ENCODE data around the gene VSX2. TPM values are rescaled to one million over a fixed set of nuclear protein-coding genes. Genes with fewer than 3 reads are reported as not detected.
"Not testable (repeated sequence)": the region's sequence is repeated elsewhere in the genome, so short reads cannot be mapped to it uniquely, and the experiment has no call there.

Gene VSX2
- total RNA-seq, 1 experiment from 2014 or later, result not detected

- in situ Hi-C loops (cut with HindIII; ENCODE audit: low pct_unique_long_range_greater_than_20kb, low sequenced_read_pairs), result no loop called here
- DNase-seq (ENCODE audit: low read depth, low spot score), result no peak
Measured at GRCh38 chr14:74248017-74248416, 8.8 kb downstream of the VSX2 start.

DNA sequence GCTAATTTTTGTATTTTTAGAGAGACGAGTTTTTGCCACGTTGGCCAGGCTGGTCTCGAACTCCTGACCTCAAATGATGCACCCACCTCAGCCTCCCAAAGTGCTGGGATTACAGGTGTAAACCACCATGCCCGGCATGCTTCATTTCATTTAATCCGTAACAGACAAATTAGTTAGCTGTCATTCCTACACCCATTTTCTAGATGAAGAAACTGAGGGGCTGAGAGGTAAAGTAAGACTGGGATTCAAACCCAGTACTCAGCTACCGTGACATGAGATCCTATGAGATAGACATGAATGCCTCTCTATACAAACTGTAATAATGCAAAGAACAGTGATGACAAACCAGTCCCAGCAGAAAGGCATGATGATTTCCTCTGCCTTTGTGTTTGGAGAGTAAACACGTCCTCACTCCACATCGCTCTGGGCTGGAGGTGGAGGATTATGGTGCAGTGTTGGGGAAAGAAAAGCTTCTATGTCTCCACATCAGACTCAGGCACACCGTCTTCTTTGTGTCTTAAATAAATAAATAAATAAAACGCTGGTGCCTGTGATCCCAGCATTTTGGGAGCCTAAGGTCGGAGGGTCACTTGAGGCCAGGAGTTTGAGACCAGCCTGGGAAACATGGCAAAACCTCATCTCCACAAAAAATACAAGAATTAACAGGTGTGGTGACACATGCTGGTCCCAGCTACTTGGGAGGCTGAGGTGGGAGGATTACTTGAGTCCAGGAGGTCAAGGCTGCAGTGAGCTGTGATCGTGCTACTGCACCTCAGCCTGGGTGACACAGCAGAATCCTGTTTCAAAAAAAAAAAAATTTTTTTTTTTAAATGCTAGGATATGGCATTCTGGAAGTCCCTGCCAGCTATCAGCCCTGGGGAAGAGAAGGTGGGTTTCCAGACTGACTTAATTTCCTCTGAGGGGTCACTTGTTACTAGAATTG is 10.5 kb downstream of the VSX2 start:
- in situ Hi-C loops (cut with HindIII; ENCODE audit: low pct_unique_long_range_greater_than_20kb, low sequenced_read_pairs), result no loop called here
- DNase-seq (ENCODE audit: low read depth, low spot score), result no peak

GRCh38 chr14:74255281-74255680 is 16.0 kb downstream of the VSX2 start:
- no peak for DNase-seq (ENCODE audit: low read depth, low spot score)
- in situ Hi-C loops (cut with HindIII; ENCODE audit: low pct_unique_long_range_greater_than_20kb, low sequenced_read_pairs), result no loop called here

- DNase-seq (ENCODE audit: low read depth, low spot score), result peak; percentile 32
- in situ Hi-C loops (cut with HindIII; ENCODE audit: low pct_unique_long_range_greater_than_20kb, low sequenced_read_pairs), result no loop called here
Measured at GRCh38 chr14:74257078-74257940, 18.1 kb downstream of the VSX2 start.

DNA sequence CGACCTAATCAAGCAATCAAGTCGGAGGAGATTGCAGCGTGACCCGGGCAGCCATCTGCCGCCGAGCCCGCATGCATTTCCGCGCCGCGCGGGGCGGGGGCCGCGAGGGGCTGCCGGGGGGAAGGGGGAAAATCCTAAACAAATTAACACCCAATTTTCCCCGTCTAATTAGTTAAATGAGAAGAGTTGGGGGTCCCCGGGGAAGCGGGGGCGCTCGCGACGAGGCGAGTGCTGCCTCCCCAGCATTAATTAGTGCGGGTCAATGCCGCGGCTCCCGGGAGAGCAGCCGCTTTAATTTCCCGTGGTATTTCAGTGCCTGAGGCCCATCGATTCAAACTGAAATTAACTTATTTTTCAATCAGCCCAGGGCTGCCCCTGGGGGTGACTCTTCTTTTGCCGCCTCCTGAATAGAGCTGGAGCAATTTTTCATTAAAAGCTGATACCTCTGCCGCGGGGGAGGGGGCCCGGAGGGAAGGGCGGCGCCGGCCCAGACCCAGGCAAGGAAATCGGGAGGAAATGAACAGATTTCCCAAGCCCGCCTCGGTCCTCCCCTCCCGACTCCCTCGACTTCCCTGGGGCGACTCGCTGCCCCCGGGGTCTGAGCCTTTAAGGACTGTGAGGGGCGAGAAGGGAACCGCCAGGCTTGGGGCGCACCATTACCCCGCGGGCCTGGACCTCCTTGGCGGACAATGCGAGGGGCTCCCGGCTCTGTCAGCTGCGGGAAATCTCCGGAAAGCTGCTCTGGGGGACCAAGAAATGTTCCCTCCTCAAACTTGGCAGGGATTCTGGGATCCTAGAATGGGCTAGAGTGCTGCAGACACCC is 18.9 kb downstream of the VSX2 start:
- in situ Hi-C loops (cut with HindIII; ENCODE audit: low pct_unique_long_range_greater_than_20kb, low sequenced_read_pairs), result no loop called here

GRCh38 chr14:74258764-74259035 is 19.5 kb downstream of the VSX2 start:
- DNase-seq (ENCODE audit: low read depth, low spot score), result no peak
- in situ Hi-C loops (cut with HindIII; ENCODE audit: low pct_unique_long_range_greater_than_20kb, low sequenced_read_pairs), result no loop called here

More for the DNA sequence above, 18.9 kb downstream of the VSX2 start:
- no peak for DNase-seq (ENCODE audit: low read depth, low spot score)

DNA sequence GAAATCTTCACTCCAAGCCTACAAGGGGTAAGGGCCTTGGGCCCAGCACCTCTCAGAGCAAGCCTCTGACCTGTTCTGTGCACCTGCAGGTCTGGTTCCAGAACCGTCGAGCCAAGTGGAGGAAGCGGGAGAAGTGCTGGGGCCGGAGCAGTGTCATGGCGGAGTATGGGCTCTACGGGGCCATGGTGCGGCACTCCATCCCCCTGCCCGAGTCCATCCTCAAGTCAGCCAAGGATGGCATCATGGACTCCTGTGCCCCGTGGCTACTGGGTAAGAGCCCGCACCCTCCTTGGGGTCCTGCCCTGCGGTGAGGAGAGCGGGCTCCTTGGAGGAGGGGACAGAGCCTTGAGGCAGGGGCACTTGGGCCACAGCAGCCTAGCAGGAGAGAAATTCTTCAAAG is 20.3 kb downstream of the VSX2 start:
- in situ Hi-C loops (cut with HindIII; ENCODE audit: low pct_unique_long_range_greater_than_20kb, low sequenced_read_pairs), result no loop called here
- DNase-seq (ENCODE audit: low read depth, low spot score), result no peak

GRCh38 chr14:74260525-74261233 is 21.4 kb downstream of the VSX2 start:
- no peak for DNase-seq (ENCODE audit: low read depth, low spot score)
- in situ Hi-C loops (cut with HindIII; ENCODE audit: low pct_unique_long_range_greater_than_20kb, low sequenced_read_pairs), result no loop called here

GRCh38 chr14:74261288-74261687 is 22.0 kb downstream of the VSX2 start:
- in situ Hi-C loops (cut with HindIII; ENCODE audit: low pct_unique_long_range_greater_than_20kb, low sequenced_read_pairs), result no loop called here
- DNase-seq (ENCODE audit: low read depth, low spot score), result no peak

GRCh38 chr14:74262076-74262475 is 22.8 kb downstream of the VSX2 start:
- in situ Hi-C loops (cut with HindIII; ENCODE audit: low pct_unique_long_range_greater_than_20kb, low sequenced_read_pairs), result no loop called here
- no peak for DNase-seq (ENCODE audit: low read depth, low spot score)

DNA sequence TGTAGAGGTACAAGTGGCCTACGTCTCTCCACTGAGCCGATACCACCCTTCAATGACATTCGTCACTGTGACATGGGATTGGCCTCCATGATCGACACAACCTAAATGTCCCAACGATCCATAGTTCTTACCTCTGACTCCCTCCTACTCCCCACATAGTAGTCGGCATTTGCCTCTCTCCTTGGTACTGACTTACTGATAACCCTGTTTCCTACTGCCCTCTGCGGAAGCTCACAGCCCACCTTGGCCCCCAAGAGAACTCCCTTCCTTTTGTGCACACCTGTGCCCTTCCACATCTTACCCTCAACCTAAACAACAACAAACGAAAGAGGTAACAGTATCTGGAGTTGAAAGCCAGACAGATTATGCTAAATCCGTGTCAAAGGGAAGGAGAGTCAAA is 23.9 kb downstream of the VSX2 start:
- DNase-seq (ENCODE audit: low read depth, low spot score), result no peak
- in situ Hi-C loops (cut with HindIII; ENCODE audit: low pct_unique_long_range_greater_than_20kb, low sequenced_read_pairs), result no loop called here

GRCh38 chr14:74263921-74264320 is 24.7 kb downstream of the VSX2 start:
- no peak for DNase-seq (ENCODE audit: low read depth, low spot score)
- in situ Hi-C loops (cut with HindIII; ENCODE audit: low pct_unique_long_range_greater_than_20kb, low sequenced_read_pairs), result no loop called here

- in situ Hi-C loops (cut with HindIII; ENCODE audit: low pct_unique_long_range_greater_than_20kb, low sequenced_read_pairs), result no loop called here
- DNase-seq (ENCODE audit: low read depth, low spot score), result no peak
Measured at GRCh38 chr14:74265301-74265965, 26.2 kb downstream of the VSX2 start.

GRCh38 chr14:74267588-74267987 is 28.3 kb downstream of the VSX2 start:
- in situ Hi-C loops (cut with HindIII; ENCODE audit: low pct_unique_long_range_greater_than_20kb, low sequenced_read_pairs), result no loop called here
- DNase-seq (ENCODE audit: low read depth, low spot score), result no peak

DNA sequence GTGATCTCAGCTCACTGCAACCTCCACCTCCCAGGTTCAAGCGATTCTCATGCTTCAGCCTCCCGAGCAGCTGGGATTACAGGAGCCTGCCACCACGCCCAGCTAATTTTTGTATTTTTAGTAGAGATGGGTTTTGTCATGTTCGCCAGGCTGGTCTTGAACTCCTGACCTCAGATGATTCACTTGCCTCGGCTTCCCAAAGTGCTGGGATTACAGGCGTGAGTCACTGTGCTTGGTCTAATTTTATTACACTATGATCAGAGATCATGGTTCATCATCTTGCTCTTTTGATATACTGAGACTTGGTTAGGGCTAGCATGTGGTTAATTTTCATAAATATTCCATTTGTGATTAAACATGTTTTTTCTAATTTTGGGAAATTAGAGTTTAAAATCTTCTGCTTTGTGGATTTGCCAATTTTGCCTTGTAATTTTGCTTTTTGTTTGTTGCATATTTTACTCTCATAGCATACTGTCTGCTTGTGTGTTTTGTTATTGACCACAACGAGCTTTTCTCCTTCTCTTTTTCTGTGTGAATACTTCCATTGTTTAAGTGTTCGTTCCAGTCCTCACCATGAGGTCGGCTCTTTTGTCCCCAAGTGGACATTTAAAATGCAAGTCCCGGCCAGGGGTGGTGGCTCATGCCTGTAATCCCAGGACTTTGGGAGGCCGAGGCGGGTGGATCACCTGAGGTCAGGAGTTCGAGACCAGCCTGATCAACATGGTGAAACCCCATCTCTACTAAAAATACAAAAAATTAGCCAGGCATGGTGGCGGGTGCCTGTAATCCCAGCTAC is 31.3 kb downstream of the VSX2 start:
- in situ Hi-C loops (cut with HindIII; ENCODE audit: low pct_unique_long_range_greater_than_20kb, low sequenced_read_pairs), result not testable (repeated sequence)

DNA sequence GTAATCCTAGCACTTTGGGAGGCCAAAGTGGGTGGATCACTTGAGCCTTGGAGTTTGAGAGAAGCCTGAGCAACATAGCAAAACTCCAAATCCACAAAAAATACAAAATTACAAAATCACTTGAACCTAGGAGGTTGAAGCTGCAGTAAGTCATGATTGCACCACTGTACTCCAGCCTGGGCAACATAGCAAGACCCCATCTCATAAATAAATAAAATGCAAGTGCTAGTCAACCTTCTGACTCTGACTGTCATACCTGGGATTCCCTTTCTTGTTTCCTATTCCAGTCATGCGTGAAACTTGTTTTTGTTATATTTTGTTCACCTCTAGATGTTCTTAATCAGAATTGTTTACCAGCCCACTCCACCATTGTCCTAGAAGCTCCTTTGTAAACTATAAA is 32.1 kb downstream of the VSX2 start:
- in situ Hi-C loops (cut with HindIII; ENCODE audit: low pct_unique_long_range_greater_than_20kb, low sequenced_read_pairs), result no loop called here
- DNase-seq (ENCODE audit: low read depth, low spot score), result no peak

More for the DNA sequence above, 31.3 kb downstream of the VSX2 start:
- DNase-seq (ENCODE audit: low read depth, low spot score), result peak; percentile 78
